Bladder microvascular endothelial cell (primary cell): ENCODE results near the gene ZNF684. TPM values are rescaled to one million over a fixed set of nuclear protein-coding genes. Genes with fewer than 3 reads are reported as not detected.

Source experiments
- total RNA-seq: library from RNA; depleted of rRNA; stranded (reverse); fragments of >200 nt; gene quantifications from 2 replicates; pipeline ENCODE4 v1.2.3, GENCODE V29; 2014

Gene ZNF684
- total RNA-seq: 4.0 and 4.7 TPM in 2 replicates

GRCh38 chr1:40531381-40532061 is at the start of gene ZNF684:
TSS of gene ZNF684 (plus strand) at chr1:40531637. CDS start at chr1:40533167, 1,530 bp downstream.

GRCh38 chr1:40508375-40509341 is 22.8 kb upstream of the ZNF684 start, which contains the start of gene EXO5:
TSS of gene EXO5 (plus strand) at chr1:40508767. CDS start at chr1:40514545, 5,778 bp downstream.

Other genes starting within 250 kb of the ZNF684 start
- 0.16 and 0.63 TPM in 2 replicates for gene COL9A2, start 214.4 kb upstream of the ZNF684 start, total RNA-seq
- 2.8 and 7.2 TPM in 2 replicates for gene SMAP2, start 157.9 kb upstream of the ZNF684 start, total RNA-seq
- gene ZFP69B, start 81.2 kb upstream of the ZNF684 start, total RNA-seq: 1.6 and 1.9 TPM in 2 replicates
- gene ZFP69, start 54.3 kb upstream of the ZNF684 start, total RNA-seq: 1.9 and 2.4 TPM in 2 replicates
- gene EXO5, start 22.9 kb upstream of the ZNF684 start, total RNA-seq: 6.8 and 9.0 TPM in 2 replicates
- 0.16 and 0.25 TPM in 2 replicates for gene RIMS3, start 134.0 kb downstream of the ZNF684 start, total RNA-seq
- 19.1 and 24.4 TPM in 2 replicates for gene NFYC, start 160.1 kb downstream of the ZNF684 start, total RNA-seq